Kidney epithelial cell (primary cell): Measurements from ENCODE around the gene IGFBP7. TPM values are rescaled to one million over a fixed set of nuclear protein-coding genes. Genes with fewer than 3 reads are reported as not detected.

Experiments used
- DNase-seq: peaks from one replicate; pipeline ENCODE4 v3.0.0-alpha.2; 2010; ENCODE audit warnings: low read depth
- H3K27me3 ChIP-seq: 2 replicates; pipeline ENCODE4 v1.6.0; 2011; ENCODE audit warnings: low read length; ENCODE audit not compliant: control insufficient read depth, insufficient read depth
- H3K36me3 ChIP-seq: 2 replicates; pipeline ENCODE4 v1.5.1; 2011; ENCODE audit warnings: low read length; ENCODE audit not compliant: control insufficient read depth, insufficient read depth
- H3K4me3 ChIP-seq: 2 replicates; pipeline ENCODE4 v1.5.1; 2011; ENCODE audit warnings: low read depth, mild to moderate bottlenecking, control low read depth, low read length
- total RNA-seq: library from RNA; depleted of rRNA; stranded (reverse); fragments of >200 nt; gene quantifications from 2 replicates; pipeline ENCODE4 v1.2.3, GENCODE V29; 2015
- TF ChIP-seq, protein P1 (sequence below): IDR thresholded peaks from 2 replicates; pipeline ENCODE4 v1.5.1; 2011; ENCODE audit warnings: mild to moderate bottlenecking, moderate library complexity, low read length, control low read depth, inconsistent platforms; ENCODE audit not compliant: insufficient read depth, poor library complexity, severe bottlenecking

Gene IGFBP7
- total RNA-seq, 1 donor from 2014 or later = 1,134 TPM

DNA sequence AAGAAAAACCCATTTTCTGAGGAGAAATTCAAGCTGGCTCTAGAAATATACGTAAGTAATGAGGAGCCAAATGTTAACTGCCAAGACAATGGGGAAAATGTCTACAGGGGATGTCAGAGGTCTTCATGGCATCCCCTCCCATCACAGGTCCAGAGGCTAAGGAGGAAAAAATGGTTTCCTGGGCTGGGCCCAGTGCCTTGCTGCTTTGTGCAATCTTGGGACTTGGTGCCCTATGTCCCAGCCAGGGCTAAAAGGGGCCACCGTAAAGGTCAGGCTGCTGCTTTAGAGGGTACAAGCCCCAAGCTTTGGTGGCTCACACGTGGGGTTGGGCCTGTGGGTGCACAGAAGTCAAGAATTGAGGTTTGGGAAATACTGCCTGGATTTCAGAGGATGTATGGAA is 17.2 kb upstream of the IGFBP7 start:
- H3K4me3 ChIP-seq = no peak overlapping the region
- H3K27me3 ChIP-seq = no peaks in the 10 kb centered on the region
- TF ChIP-seq, protein P1, sequence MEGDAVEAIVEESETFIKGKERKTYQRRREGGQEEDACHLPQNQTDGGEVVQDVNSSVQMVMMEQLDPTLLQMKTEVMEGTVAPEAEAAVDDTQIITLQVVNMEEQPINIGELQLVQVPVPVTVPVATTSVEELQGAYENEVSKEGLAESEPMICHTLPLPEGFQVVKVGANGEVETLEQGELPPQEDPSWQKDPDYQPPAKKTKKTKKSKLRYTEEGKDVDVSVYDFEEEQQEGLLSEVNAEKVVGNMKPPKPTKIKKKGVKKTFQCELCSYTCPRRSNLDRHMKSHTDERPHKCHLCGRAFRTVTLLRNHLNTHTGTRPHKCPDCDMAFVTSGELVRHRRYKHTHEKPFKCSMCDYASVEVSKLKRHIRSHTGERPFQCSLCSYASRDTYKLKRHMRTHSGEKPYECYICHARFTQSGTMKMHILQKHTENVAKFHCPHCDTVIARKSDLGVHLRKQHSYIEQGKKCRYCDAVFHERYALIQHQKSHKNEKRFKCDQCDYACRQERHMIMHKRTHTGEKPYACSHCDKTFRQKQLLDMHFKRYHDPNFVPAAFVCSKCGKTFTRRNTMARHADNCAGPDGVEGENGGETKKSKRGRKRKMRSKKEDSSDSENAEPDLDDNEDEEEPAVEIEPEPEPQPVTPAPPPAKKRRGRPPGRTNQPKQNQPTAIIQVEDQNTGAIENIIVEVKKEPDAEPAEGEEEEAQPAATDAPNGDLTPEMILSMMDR = no peak
- no peaks in the 10 kb centered on the region for H3K36me3 ChIP-seq
- DNase-seq = no peak

DNA sequence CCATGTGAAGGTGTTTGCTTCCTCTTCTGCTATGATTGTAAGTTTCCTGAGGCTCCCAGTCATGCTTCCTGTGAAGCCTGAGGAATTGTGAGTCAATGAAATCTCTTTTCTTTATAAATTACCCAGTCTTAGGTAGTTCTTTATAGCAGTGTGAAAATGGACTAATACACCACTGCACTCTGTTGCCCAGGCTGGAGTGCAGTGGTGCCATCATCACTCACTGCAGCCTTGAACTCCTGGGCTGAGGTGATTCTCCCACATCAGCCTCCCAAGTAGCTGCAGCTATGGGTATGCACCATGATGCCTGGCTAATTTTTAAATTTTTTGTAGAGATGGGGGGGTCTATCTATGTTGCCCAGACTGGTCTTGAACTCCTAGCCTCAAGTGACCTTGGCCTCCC is 15.8 kb upstream of the IGFBP7 start:
- no peak for DNase-seq
- Histone ChIP-seq H3K4me3 (no peak overlapping the region), H3K27me3 (no peaks in the 10 kb centered on the region), H3K36me3 (no peaks in the 10 kb centered on the region)
- TF ChIP-seq, protein P1 = no peak

DNA sequence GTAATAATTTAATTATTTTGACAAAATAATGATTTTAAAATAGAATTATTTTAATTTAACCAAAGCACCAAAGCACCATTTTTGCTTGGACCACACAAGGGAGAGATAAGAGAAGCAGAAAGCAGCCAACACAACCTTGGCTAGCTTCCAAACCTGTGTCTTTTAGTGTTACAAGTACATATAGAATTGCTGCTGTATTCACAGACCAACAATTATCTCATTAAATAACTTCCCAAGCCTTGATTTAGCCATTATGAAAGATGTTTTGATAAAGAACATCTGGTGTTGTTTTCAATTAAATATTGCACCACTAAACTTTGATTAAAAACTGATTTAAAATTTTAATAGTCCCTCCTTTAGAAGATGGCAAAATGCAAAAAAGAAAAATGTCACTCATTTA is 14.0 kb upstream of the IGFBP7 start:
- Histone ChIP-seq H3K36me3 (no peaks in the 10 kb centered on the region), H3K27me3 (no peaks in the 10 kb centered on the region), H3K4me3 (no peak overlapping the region)
- DNase-seq = no peak
- TF ChIP-seq, protein P1 = no peak

DNA sequence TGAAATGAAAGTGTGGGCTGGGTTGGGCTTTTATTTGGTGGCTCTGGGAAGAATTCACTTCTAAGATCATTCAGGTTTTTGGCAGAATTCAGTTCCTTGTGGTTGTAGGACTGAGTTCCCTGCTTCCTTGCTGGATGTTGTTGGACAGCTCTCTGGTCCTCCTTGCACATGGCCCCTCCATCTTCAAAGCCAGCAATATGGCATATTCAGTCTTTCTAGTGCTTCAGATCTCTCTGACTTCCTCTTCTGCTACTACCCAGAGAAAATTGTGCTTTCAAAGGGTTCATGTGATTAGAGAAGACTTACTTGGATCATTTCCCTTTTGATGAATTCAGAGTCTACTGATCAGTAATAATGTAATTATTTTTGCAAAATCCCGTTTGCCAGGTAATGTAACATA is 12.8 kb upstream of the IGFBP7 start:
- Histone ChIP-seq H3K4me3 (no peak overlapping the region), H3K27me3 (no peaks in the 10 kb centered on the region), H3K36me3 (no peaks in the 10 kb centered on the region)
- TF ChIP-seq, protein P1 = no peak
- DNase-seq = no peak

DNA sequence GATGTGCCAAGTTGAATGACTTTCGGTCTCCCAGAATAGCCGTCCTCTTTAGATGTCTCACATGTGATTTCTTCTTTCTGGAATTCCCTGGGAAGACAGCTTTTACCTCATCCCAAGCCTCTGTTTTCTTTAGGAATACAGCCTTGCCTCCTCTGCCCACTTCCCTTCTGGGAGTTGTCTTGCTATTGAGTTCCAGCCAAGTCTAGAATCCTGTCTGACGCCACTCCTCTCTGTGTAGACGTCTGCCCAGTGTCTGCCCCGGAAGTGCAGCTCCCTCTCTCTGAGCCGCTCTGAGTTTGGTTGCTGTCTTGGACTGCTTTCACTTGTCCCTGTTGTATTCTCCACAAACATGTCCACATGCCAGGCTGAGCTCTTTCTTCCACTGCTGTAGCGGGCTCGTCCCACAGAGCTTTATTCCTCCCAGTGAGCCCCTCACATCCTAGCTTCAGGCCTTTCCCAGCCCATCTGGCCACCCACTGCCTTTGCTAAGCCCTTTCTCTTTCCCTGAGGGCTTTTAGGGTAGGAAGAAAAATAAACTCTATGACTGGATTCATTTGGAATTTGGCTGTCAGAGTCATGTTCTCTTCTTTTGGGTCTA is 9.0 kb upstream of the IGFBP7 start:
- TF ChIP-seq, protein P1 = no peak
- Histone ChIP-seq H3K36me3 (no peaks in the 10 kb centered on the region), H3K4me3 (no peak overlapping the region), H3K27me3 (no peaks in the 10 kb centered on the region)
- DNase-seq = no peak

DNA sequence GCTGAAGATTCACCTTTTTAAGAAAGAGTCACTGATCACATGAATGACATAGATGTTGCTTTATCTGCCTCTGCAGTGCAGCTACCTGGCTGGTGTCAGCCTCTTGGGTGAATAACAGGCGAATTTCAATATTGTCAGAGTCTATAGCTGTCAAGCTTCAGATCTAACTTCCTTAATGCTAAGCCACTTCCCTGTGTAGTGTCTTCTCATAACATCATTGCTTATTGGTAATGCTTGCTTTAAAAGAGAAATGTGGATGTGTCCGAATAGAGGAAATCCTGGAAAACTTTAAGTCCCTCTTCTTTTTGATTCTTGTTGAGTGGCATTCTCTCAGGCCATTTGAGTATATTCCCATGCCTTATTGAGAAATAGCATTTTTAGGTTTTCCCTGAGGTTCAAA is 7.3 kb upstream of the IGFBP7 start:
- DNase-seq = no peak
- TF ChIP-seq, protein P1 = no peak
- Histone ChIP-seq H3K36me3 (no peaks in the 10 kb centered on the region), H3K27me3 (no peaks in the 10 kb centered on the region), H3K4me3 (no peak overlapping the region)
